Natural killer cell (primary cell): ENCODE data around the gene NAV2. TPM values are rescaled to one million over a fixed set of nuclear protein-coding genes. Genes with fewer than 3 reads are reported as not detected.

ENCODE experiments used
- ATAC-seq, 3 donors: fragments of 150-1000 bp in 2 of 3; fragments of 200-7000 bp in 1 of 3; cut with Tn5 transposase; 1 replicate in 1 of 3; 2 replicates in 2 of 3; pipeline ENCODE4 v1.10.0; 2021; ENCODE audit warnings: mild to moderate bottlenecking in 2 of 3, moderate library complexity in 2 of 3
- DNase-seq, 2 donors: peaks; one replicate each; pipeline versions ENCODE4 v3.0.0 to v3.0.0-alpha.2; 2013 to 2021; ENCODE audit warnings: mixed read lengths in 1 of 2
- H3K27ac ChIP-seq: one replicate; pipeline ENCODE4 v1.5.1; 2013; ENCODE audit warnings: mild to moderate bottlenecking, low read length
- H3K27me3 ChIP-seq: one replicate; pipeline ENCODE4 v1.6.1; 2013; ENCODE audit warnings: low read length; ENCODE audit not compliant: control insufficient read depth, insufficient read depth
- H3K36me3 ChIP-seq: one replicate; pipeline ENCODE4 v1.6.1; 2013; ENCODE audit warnings: low read length; ENCODE audit not compliant: control insufficient read depth, insufficient read depth
- H3K4me1 ChIP-seq: one replicate; pipeline ENCODE4 v1.6.1; 2013; ENCODE audit warnings: low read length; ENCODE audit not compliant: control insufficient read depth, insufficient read depth
- H3K4me3 ChIP-seq: one replicate; pipeline ENCODE4 v1.5.1; 2013; ENCODE audit warnings: low read length
- H3K9me3 ChIP-seq: one replicate; pipeline ENCODE4 v1.6.1; 2013; ENCODE audit warnings: low read length; ENCODE audit not compliant: control insufficient read depth, insufficient read depth
- H3K27ac Mint-ChIP-seq, 2 donors: one replicate each; pipeline ENCODE4 v1.8.0; 2022; ENCODE audit warnings: mild to moderate bottlenecking in 2 of 2, mixed read lengths in 2 of 2, moderate library complexity in 1 of 2
- H3K27me3 Mint-ChIP-seq, 2 donors: one replicate each; pipeline ENCODE4 v1.8.0; 2022; ENCODE audit warnings: low read depth in 2 of 2, mixed read lengths in 2 of 2
- H3K36me3 Mint-ChIP-seq: one replicate; pipeline ENCODE4 v1.8.0; 2022; ENCODE audit warnings: mixed read lengths
- H3K4me1 Mint-ChIP-seq, 2 donors: one replicate each; pipeline ENCODE4 v1.8.0; 2022; ENCODE audit warnings: mixed read lengths in 2 of 2
- H3K4me3 Mint-ChIP-seq: one replicate; pipeline ENCODE4 v1.8.0; 2022; ENCODE audit warnings: mild to moderate bottlenecking, moderate library complexity, mixed read lengths
- H3K9me3 Mint-ChIP-seq, 2 donors: one replicate each; pipeline ENCODE4 v1.8.0; 2022; ENCODE audit warnings: mixed read lengths in 2 of 2
- WGBS: methylation state at CpG from one replicate; pipeline ENCODE4 v1.1.7; 2013; ENCODE audit warnings: missing lambda C conversion rate; ENCODE audit not compliant: insufficient coverage; 5-methylcytosine and 5-hydroxymethylcytosine counted together
- intact Hi-C: fragments of 100-400 bp; cut with micrococcal nuclease; formaldehyde crosslinking; loops from one replicate; pipeline ENCODE4 v1.14.2; 2022
- total RNA-seq, 4 donors: library from RNA; stranded (reverse); fragments of 120-200 nt in 1 of 4; gene quantifications; one replicate each; pipeline versions ENCODE4 v1.2.3 to v1.2.4, GENCODE V29; 2013 to 2022
- TF ChIP-seq, protein P1 (sequence below): fragments of 200-600 bp; IDR thresholded peaks from one replicate; pipeline ENCODE4 v1.8.0; 2022; ENCODE audit warnings: antibody characterized with exemption

The NAV2 gene
- total RNA-seq, 3 donors from 2014 or later (not counting 1 experiment from before 2014, with no cell fraction given), result 0.14 to 1.6 (median 0.43) TPM

DNA sequence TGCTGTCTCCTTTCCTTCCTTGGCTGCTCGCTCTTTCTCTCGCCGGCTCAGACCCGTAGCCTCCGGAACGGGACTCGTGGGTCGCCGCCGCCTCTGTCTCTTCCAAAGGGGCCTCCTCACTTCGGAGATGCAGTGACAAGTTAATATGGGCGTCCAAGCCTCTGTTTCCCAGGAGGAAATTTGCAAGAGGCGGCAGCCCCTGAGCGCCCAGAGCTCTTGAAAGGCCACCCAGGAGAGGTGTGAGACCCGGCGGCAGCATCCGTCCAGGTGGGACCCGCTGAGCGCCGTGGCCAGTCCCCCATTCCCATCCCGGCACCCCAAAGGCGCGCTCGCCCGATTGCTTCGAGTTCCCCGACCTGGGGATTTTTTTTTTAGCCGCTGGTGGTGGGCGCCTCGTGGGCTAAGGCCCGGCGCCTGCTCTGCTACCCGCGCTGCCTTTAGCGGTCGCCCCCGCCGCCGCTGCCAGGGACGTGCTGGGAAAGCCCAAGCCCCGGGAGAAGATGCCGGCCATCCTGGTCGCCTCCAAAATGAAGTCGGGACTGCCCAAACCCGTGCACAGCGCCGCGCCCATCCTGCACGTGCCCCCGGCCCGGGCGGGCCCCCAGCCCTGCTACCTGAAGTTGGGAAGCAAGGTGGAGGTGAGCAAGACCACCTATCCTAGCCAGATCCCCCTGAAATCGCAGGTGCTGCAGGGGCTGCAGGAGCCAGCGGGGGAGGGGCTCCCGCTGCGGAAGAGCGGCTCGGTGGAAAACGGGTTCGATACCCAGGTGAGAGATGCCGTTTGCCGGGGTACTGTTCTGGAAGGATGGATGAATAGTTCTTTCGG is 772 bp downstream of the NAV2 start:
- Mint-ChIP-seq H3K4me1 (peaks cover 25 to 29% of the 10 kb centered on the region in 2 donors), H3K4me3 (peak overlapping the region; percentile 97), H3K36me3 (no peaks in the 10 kb centered on the region), H3K9me3 (no peaks in the 10 kb centered on the region), H3K27ac (peak overlapping the region; percentile 51 to 79), H3K27me3 (peaks cover 25 to 37% of the 10 kb centered on the region in 2 donors)
- TF ChIP-seq, protein P1, sequence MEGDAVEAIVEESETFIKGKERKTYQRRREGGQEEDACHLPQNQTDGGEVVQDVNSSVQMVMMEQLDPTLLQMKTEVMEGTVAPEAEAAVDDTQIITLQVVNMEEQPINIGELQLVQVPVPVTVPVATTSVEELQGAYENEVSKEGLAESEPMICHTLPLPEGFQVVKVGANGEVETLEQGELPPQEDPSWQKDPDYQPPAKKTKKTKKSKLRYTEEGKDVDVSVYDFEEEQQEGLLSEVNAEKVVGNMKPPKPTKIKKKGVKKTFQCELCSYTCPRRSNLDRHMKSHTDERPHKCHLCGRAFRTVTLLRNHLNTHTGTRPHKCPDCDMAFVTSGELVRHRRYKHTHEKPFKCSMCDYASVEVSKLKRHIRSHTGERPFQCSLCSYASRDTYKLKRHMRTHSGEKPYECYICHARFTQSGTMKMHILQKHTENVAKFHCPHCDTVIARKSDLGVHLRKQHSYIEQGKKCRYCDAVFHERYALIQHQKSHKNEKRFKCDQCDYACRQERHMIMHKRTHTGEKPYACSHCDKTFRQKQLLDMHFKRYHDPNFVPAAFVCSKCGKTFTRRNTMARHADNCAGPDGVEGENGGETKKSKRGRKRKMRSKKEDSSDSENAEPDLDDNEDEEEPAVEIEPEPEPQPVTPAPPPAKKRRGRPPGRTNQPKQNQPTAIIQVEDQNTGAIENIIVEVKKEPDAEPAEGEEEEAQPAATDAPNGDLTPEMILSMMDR, result no peak
- Histone ChIP-seq H3K9me3 (no peaks in the 10 kb centered on the region), H3K4me3 (peak overlapping the region; percentile 44), H3K36me3 (no peaks in the 10 kb centered on the region), H3K27ac (no peak overlapping the region), H3K27me3 (peaks cover 28% of the 10 kb centered on the region), H3K4me1 (peaks cover 29% of the 10 kb centered on the region)
- ATAC-seq, result peak in 2 of 3 donors; percentile 1 to 17
- intact Hi-C loops, result no loop called here
- WGBS, result 2% methylated on average over 63 of the region's 63 CpGs
- peak; percentile 8 to 20 for DNase-seq

DNA sequence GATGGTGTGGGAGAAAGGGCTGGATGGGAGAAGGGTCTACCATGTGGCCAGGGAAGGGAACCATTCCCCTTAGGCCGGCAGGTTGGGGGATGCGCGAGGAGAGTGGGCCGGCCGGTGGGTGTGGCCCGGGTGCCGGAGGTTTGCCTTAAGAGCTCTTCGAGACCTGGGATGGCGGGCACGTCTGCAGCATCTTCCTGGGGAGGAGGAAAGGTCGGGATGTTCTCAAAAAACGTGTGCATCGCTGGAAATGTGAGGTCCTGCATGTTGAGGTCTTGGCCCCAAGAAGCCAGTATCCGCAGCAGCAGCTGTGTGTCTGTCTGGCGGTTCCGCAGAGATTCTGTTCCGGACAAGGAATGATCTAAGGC is 1.4 kb downstream of the NAV2 start:
- peak overlapping the region; percentile 97 for H3K4me3 Mint-ChIP-seq
- intact Hi-C loops, result no loop called here
- ATAC-seq, result no peak
- H3K4me1 ChIP-seq, result peaks cover 29% of the 10 kb centered on the region
- no peaks in the 10 kb centered on the region for H3K36me3 ChIP-seq
- peaks cover 23 to 37% of the 10 kb centered on the region in 2 donors for H3K27me3 Mint-ChIP-seq
- H3K27ac ChIP-seq, result no peak overlapping the region
- H3K27ac Mint-ChIP-seq, result no peak overlapping the region
- no peaks in the 10 kb centered on the region for H3K9me3 ChIP-seq
- TF ChIP-seq, protein P1, result no peak
- no peaks in the 10 kb centered on the region for H3K36me3 Mint-ChIP-seq
- peaks cover 25 to 29% of the 10 kb centered on the region in 2 donors for H3K4me1 Mint-ChIP-seq
- WGBS, result 4% methylated on average over 17 of the region's 17 CpGs
- no peaks in the 10 kb centered on the region for H3K9me3 Mint-ChIP-seq
- H3K27me3 ChIP-seq, result peaks cover 28% of the 10 kb centered on the region
- peak in 1 of 2 donors; percentile 18 for DNase-seq
- peak overlapping the region; percentile 44 for H3K4me3 ChIP-seq

DNA sequence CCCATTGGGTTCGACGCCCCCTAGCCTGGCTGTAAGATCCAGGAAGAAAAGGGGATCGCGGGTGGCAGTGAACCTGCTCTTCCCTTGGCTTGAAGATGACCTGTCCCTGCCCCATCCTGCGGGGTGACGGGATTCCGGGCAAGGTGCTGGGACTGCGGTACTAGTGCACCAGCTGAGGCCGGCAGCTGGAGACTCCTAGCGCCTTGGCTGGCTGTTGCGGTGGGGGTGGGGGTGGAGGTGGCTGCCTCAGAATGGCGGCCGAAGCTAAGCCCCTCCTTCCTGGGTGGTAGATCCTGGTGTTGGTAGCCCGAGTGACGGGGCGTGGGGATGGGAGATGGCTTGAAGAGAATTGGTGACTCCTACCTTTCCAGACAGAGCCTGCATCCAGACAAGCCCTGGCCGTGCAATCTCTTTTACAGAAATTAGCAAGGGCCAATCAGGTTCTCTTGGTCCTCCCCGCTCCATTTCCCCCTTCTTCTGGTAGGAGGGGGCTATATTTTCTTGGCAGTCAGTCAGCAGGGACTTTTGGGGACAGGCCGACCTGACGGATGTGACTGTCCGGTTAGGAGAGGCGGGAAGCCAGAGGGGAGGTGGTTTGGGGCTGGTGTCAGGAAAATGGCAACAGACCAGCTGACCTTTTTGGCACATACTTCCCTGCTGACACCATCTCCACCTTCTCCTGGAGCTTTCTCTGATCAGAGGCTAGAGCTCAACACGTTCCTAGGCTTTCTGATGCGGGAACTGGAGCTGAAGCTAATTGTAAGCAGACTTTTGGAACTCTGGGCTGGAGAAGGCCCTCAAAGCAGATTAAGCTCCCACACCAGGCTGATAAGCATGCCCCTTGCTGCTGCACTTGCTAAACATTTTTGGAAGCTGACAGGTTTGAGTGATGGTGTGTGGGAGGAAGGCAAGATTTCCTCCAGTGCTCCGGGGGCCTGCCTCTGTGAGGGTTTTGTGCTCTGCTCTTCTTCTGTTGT is 2.0 kb downstream of the NAV2 start:
- Mint-ChIP-seq H3K36me3 (no peaks in the 10 kb centered on the region), H3K4me1 (peaks cover 25 to 29% of the 10 kb centered on the region in 2 donors), H3K27ac (no peak overlapping the region), H3K9me3 (no peaks in the 10 kb centered on the region), H3K27me3 (peaks cover 23 to 37% of the 10 kb centered on the region in 2 donors), H3K4me3 (peak overlapping the region; percentile 97)
- peak in 1 of 2 donors; percentile 17 for DNase-seq
- intact Hi-C loops, result no loop called here
- H3K36me3 ChIP-seq, result no peaks in the 10 kb centered on the region
- no peak for ATAC-seq
- H3K9me3 ChIP-seq, result no peaks in the 10 kb centered on the region
- peaks cover 29% of the 10 kb centered on the region for H3K4me1 ChIP-seq
- whole genome bisulfite sequencing, result 12% methylated on average over 24 of the region's 25 CpGs
- no peak overlapping the region for H3K27ac ChIP-seq
- TF ChIP-seq, protein P1, result no peak
- peaks cover 28% of the 10 kb centered on the region for H3K27me3 ChIP-seq
- H3K4me3 ChIP-seq, result no peak overlapping the region
